ENCODE data around the gene ATP2B1. TPM values are rescaled to one million over a fixed set of nuclear protein-coding genes. Genes with fewer than 3 reads are reported as not detected.

ATP2B1 gene
- total and polyA plus RNA-seq, 5 experiments from 2014 or later: 16.3 to 52.5 (median 30.9) TPM

- DNase-seq (no peak), ATAC-seq (no peak)
- Mint-ChIP-seq H3K27ac (no peak overlapping the region), H3K9me3 (no peaks in the 10 kb centered on the region), H3K27me3 (no peaks in the 10 kb centered on the region), H3K4me1 (peaks cover 3 to 10% (median 5%) of the 10 kb centered on the region in 4 donors), H3K36me3 (no peaks in the 10 kb centered on the region), H3K4me3 (no peak overlapping the region)
- POLR2A ChIA-PET: no interaction called here
Observed at GRCh38 chr12:89539426-89540223, 169.0 kb downstream of the ATP2B1 start.

- H3K4me1 Mint-ChIP-seq: peaks cover 2 to 10% (median 5%) of the 10 kb centered on the region in 4 donors
Observed at GRCh38 chr12:89538897-89539296, 169.7 kb downstream of the ATP2B1 start.

More at GRCh38 chr12:89538897-89539296, 169.7 kb downstream of the ATP2B1 start:
- POLR2A ChIA-PET: no interaction called here
- H3K27me3 Mint-ChIP-seq: no peaks in the 10 kb centered on the region
- H3K9me3 Mint-ChIP-seq: no peaks in the 10 kb centered on the region
- H3K36me3 Mint-ChIP-seq: no peaks in the 10 kb centered on the region
- DNase-seq (no peak), ATAC-seq (no peak)
- H3K4me3 Mint-ChIP-seq: no peak overlapping the region
- H3K27ac Mint-ChIP-seq: no peak overlapping the region

Other genes with a start within 250 kb of the ATP2B1 start
- 1 to 10 TPM; 7.3 to 7.7 TPM for gene GALNT4, start 184.0 kb downstream of the ATP2B1 start, total RNA-seq
- gene GALNT4, start 184.0 kb downstream of the ATP2B1 start, polyA plus RNA-seq: 1 to 10 TPM; 2.0 to 2.6 (median 2.4) TPM
- 10 to 100 TPM; 23.2 to 29.3 TPM for gene POC1B, start 182.8 kb downstream of the ATP2B1 start, total RNA-seq
- 10 to 100 TPM; 22.1 to 33.0 (median 29.0) TPM for gene POC1B, start 182.8 kb downstream of the ATP2B1 start, polyA plus RNA-seq